Activated T-cell treated with anti-CD3 and anti-CD28 coated beads for 1 hour (primary cell): ENCODE measurements around the gene MRPS12.
"Not testable (repeated sequence)": the region's sequence is repeated elsewhere in the genome, so short reads cannot be mapped to it uniquely, and the experiment has no call there.

Experiments
- DNase-seq: peaks from one replicate; pipeline ENCODE4 v3.0.0-alpha.2; 2020; ENCODE audit warnings: low read depth

The MRPS12 gene

DNA sequence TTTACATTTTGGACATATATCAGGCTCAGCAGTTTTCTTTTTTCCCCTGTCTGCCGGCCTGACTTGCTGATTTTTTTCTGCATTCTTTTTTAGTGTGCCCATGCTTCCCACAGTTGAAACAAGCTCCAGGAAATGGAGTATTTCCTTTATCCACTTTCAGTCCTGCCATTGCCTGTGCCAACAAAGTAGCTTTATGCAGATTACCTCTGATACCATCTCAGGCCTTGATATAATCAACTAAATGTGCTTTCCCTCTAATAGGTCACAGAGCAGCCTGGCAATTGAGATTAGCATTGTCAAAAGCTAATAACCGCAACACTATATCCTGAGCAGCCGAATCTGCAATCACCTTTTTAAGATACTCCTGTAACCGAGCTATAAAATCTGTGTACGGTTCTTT, 9.2 kb downstream of the MRPS12 start:
- no peak for DNase-seq

DNA sequence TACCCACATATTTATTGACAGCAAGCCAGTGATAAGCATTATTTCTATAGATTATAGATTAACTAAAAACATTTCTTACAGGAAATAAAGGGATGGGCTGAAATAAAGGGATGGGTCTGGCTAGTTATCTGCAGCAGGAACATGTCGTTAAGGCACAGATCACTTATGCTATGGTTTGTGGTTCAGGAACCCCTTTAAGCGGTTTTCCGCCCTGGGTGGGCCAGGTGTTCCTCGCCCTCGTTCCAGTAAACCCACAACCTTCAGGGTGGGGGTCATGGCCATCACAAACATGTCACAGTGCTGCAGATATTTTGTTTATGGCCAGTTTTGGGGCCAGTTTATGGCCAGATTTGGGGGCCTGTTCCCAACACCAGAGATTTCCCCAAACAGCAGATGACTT, 10.7 kb downstream of the MRPS12 start:
- DNase-seq, result not testable (repeated sequence)

DNA sequence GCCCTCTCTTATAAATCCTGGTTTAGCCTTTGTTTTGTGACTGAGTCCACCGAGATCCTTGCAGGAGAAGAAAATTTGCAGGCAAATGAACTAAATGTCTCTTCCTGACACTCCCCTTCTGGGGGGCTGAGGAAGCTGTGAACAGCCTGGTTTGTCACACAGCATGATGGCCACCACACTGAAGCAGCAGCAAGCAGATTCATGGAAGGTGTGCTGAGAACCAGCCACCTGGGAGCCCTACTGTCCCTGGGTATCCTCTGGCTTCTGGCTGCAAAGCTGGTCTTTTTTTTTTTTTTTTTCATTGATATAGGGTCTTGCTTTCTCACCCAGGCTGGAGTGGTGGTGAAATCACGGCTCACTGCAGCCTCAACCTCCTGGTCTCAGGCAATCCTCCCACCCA, 11.2 kb downstream of the MRPS12 start:
- no peak for DNase-seq

DNA sequence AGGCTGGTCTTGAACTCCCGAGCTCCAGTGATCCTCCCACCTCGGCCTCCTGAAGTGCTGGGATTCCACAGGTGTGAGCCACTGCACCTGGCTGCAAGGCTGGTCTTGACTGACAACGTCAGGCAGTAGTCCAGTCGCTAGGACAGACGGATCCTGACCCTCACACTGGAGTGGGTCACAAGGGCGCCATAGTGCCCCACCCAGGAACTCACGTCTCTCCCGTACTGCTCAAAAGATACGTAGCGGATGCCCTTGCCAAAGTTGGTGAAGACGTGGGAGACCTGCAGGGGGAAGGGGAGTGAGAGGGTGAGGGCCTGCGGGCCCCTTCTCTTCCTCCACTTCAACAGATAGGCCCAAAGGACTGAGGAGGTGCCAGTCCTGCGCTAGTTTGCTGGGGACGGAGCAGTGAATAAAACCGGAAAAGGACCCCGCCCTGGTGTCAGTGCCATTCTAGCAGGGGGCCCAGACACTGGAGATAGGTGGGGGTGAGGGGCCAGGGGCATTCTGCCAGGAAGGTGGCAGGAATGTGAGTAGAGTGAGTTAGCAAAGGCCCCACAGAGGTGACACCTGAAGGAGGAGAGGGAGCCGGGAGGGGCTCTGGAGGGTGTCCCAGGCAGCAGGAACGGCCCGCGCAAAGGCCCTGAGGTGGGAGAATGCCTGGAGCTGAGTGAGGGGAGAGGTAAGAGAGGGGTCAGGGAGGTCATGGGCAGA, 11.9 kb downstream of the MRPS12 start:
- DNase-seq, result no peak

DNA sequence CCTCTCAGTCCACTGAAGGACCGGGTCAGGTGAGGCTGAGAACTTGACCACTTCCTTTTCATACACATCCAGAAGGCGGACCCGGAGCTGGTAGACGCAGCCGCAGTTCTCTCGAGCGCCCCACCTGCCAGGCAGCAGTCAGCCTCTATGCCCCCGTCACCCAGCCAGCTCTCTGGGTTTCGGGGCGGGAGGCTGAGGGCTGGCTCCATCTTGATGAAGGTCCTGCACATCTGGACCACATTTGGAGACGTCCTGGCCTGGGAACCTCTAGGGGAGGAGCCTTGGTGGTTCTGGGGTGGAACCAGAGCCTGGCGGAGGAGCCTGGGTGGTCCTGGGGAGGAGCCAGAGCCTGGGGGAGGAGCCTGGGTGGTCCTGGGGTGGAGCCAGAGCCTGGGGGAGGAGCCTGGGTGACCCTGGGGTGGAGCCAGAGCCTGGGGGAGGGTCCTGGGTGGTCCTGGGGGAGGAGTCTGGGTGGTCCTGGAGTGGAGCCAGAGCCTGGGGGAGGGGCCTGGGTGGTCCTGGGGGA, 14.3 kb downstream of the MRPS12 start:
- no peak for DNase-seq

DNA sequence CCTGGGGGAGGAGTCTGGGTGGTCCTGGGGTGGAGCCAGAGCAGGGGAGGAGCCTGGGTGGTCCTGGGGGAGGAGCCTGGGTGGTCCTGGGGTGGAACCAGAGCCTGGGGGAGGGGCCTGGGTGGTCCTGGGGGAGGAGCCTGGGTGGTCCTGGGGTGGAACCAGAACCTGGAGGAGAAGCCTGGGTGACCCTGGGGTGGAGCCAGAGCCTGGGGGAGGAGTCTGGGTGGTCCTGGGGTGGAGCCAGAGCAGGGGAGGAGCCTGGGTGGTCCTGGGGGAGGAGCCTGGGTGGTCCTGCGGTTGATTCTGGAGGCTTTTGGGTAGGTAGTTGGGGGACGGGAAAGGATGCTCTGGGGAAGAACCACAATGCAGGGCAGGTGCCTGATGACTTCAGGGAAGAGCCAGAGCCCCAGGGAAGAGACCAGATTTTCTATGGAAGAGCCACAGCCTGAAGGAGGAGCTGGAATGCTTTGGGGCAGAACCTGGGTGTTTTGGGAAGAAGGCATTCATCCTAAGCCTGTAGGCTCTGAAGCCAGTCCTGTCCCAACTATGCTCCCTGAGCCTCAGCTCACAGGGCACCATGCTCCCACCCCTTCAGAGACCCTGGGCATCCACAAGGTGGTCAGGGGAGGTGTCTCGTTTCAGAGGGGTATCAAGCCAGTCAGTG, 15.0 kb downstream of the MRPS12 start:
- no peak for DNase-seq

DNA sequence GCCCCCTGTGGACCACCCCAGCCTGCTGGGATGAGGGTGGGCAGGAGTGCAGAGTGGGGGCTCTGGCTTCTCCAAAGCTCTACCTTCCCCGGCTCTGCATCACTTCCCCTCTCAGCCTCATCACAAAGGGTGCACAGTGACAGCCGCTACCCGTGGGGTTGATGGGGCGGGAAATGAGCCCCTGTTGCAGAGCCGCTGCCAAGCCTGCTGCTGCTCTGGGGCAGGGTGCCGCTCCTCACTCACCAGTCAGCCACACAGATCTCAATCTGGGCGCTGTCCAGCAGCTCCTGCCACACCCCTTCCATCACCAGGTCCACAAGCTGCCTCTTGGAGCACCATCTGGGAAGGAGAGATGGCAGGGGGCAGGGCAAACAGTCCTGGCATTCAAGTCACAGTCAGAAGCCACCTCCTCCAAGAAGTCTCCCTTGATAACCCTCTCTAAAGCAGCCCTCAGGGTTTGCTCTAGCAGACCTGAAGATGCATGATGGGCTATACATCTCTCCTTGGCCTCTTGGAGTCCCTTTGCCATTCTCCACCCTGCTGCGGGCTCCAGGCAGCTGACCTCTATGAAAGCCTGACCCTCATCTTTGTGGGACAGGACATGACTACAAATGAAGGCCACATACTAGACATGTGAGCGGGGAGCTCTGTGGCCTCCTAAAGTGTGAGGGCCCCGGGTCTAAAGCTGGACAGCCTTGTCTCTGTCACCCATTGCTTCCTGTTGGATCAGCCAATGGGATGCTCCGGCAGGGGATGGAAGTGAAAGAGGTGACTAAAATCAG, 15.7 kb downstream of the MRPS12 start:
- DNase-seq, result no peak

DNA sequence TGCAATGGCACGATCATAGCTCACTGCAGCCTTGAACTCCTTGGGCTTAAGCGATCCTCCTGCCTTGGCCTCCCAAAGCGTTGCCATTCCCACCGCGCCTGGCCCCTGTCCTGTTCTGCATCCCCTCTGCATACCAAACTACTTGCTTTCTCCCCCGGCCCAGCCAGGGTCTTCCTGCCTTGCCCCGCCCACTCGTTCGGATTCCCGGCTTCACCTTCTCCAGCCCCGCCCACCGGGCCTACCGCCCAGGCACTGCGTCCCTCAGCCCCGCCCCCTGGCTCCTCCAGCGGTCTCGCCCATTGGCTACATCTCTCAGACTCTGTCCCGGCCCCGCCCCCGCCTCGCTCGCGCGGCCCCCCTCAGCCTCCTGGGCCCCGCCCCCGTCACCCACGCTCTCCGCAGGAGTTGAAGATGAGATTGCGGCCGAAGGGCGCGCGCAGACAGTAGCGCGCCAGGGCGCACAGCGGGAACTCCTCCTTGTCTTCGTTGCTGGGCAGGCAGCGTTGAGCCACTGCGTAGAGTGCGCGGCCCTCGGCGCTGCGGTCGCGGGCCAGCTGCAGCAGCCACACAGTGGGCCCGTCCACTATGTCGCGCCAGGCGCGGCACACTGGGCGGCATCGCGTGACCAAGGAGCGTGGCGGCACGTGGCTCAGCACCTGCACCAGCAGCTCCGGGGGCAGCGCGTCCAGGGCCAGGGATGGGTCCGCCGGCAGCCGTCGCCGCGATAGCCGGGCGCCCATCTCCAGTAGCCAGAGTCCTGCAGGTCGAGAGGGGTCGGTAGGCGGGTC, 19.0 kb downstream of the MRPS12 start:
- DNase-seq, result peak; percentile 71

DNA sequence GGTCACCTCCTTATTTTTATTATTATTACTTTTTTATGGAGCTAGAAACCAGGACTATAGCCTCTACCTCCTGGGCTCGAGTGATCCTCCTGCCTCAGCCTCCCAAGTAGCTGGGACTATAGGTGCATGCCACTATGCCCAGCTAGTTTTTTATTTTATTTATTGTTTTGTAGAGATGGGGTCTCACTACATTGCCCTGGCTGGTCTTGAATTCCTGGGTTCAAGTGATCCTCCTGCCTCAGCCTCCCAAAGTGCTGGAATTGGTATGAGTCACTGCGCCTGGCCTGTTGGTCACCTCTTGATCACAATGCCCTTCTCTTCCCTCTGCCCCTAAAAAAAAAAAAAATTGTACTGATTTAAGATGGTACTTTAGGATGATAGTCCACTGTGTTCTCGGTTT, 20.4 kb downstream of the MRPS12 start:
- no peak for DNase-seq

DNA sequence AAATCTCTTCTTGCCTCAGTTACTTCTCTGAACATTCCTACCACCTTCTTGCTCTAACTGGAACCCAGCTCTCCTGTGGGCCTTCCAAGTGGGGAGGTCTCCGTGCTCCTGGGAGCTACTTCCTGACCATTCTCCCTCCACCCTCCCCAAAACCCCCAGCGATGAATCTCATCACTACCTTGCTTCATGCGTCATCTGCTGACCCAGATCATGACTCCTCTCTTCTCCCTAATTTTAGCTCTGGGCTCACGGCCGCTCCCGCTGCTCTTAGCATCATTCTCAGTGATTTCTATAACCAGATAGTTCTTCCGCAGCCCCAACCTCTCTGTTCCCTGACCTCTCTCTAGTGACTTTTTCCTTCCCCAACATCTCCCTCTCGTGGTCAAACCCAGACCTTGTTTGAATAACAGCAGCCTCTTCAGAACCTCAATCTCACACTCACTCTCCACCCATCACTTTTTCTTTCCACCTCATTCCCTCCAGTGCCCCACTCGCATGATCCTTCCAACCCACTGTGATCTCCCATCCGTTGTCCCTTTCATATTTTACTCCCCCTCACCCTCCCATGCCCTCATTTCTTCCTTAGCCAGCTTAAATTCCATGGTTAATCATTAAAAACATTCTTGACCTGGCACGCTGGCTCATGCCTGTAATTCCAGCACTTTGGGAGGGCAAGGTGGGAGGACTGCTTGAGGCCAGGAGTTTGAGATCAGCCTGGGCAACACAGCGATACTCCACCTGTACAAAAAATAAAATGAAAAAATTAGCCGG, 21.8 kb downstream of the MRPS12 start:
- no peak for DNase-seq

DNA sequence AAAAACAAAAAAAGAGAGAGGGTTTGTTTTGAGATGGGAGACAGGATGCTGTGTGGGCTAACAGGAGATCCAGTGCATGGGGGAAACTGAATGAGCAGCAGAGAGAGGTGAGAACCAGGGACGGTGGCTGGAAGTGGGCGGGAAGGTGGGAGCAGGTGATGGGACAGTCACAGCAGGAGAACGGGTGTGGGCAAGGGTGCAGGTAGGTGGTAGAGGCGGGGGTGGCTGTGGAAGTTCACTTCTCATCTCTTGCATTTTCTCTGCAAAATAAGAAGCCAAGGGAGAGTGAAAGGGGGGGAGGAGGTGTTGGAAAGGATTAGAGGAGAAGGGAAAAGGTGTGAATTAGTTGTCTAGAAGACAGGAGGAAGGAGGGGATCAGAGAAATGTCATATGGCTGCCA, 22.9 kb downstream of the MRPS12 start:
- no peak for DNase-seq

DNA sequence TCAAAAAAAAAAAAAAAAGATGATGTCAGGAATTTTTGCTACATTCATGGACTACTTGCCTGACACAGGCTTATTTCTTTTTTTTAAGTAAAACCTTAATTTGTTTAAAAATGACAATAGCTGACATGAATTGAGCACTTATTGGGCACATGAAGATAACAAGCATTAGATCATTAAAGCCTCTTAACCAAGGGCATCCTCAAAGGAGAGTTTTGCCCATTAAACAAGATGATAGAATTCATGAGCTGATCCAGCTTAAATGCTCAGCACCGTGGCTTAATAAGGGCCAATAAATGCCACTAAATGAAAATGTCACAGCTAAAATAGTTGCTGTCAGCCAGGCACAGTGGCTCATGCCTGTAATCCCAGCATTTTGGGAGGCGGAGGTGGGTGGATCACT, 25.5 kb downstream of the MRPS12 start:
- DNase-seq, result no peak

DNA sequence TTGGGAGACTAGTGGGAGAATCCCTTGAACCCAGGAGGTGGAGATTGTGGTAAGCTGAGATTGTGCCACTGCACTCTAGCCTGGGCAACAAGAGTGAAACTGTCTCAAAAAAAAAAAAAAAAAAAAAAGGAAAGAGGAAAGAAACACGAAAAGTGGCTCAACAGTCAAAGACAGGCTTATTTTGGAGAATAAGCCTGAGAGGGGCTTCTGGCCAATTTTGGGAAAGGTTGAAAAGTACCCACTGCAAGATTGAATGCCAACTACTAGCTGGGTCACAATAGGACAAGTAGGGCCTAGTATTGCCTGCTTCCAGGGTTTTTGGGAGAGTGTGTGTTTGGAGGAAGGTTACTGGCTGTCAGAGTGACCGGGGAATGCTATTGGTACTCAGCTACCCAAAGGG, 27.6 kb downstream of the MRPS12 start:
- no peak for DNase-seq

DNA sequence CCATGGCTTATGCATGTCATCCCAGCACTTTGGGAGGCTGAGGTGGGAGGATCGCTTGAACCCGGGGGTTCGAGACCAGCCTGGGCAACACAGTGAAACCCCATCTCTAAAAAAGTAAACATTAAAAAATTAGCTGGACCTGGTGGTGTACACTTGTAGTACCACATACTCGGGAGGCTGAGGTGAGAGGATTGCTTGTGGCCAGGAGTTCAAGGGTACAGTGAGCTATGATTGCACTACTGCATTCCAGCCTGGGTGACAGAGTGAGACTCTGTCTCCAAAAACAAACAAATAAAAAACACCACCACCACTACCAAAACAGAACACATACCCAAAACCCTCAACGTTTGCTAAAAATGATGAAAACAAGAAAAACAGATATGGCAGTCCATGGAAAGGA, 28.9 kb downstream of the MRPS12 start:
- DNase-seq, result no peak

DNA sequence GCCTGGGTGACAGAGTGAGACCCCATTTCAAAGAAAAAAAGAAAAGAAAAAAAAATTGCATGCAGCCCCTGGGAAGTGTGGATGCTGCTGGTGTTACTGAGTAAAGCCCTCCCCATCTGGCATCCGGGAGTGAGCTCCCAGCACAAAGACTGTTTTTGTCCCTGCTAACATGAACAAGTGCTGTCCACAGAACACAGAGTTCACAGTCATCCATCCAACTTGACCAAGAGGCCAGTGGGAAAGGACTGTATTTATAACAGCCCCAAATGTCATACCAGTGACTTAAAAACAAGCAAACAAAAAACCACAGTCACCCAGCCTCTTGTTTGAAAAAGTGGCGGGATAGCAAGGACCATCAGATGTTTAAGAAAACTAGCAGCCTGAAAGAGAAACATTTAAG, 34.0 kb downstream of the MRPS12 start:
- no peak for DNase-seq

DNA sequence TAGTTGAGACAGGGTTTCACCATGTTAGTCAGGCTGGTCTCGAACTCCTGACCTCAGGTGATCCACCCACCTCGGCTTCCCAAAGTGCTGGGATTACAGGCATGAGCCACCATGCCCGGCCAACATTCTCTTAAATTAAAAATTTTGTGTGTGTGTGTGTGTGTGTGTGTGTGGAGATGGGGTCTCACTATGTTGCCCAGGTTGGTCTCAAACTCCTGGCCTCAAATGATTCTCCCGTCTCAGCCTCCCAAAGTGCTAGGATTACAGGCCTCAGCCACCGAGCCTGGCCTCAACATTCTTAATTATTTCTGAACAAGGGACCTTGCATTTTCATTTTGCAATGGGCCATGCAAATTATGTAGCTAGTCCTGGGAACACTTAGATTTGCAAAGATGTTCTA, 35.4 kb downstream of the MRPS12 start:
- DNase-seq, result not testable (repeated sequence)

DNA sequence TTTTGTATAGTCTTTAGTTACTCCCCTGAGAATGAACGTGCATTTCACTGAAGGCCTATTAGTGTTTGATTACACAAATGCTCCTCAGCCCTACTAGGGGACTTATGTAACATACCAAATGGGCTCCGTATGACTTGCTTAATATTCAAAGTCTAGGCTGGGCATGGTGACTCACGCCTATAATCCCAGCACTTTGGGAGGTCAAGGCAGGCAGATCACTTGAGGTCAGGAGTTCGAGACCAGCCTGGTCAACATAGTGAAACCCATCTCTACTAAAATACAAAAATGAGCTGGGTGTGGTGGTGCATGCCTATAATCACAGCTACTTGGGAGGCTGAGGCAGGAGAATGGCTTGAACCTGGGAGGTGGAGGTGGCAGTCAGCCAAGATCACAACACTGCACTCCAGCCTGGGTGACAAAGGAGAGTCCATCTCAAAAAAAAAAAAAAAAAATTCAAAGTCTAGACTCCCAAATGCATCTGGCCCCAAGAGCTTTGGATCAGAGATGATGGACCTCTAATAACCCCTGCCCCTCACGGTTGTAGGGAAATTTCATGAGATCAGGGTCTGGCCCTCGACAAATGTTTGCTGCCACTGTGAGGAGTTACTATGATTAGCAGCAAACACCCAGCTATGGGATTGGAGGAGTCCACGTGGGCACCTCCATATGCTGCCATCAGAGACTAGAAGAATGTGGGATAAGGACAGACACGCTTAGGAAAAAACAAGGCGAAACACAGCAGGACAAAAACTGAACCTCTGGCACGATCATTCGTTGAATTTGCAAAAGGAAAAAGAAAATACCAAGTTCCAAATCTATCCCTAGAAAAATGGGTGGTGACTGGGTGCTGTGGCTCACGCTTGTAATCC, 40.2 kb downstream of the MRPS12 start:
- no peak for DNase-seq

DNA sequence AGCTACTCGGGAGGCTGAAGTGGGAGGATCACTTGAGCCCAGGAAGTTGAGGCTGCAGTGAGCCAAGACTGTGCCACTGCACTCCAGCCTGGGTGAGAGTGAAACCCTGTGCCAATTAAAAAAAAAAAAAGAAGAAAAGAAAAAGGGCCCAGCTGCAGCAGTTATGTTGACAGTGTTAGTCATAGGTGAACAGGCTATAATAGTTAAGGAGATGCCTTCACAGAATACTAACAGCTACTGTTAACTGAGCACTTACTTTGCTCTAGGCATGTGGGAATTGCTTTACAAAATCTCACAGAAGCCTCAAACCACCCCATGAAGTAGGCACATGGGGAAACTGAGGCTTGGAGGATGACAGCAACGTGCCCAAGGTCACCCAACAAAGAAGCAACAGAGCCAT, 40.9 kb downstream of the MRPS12 start:
- no peak for DNase-seq

DNA sequence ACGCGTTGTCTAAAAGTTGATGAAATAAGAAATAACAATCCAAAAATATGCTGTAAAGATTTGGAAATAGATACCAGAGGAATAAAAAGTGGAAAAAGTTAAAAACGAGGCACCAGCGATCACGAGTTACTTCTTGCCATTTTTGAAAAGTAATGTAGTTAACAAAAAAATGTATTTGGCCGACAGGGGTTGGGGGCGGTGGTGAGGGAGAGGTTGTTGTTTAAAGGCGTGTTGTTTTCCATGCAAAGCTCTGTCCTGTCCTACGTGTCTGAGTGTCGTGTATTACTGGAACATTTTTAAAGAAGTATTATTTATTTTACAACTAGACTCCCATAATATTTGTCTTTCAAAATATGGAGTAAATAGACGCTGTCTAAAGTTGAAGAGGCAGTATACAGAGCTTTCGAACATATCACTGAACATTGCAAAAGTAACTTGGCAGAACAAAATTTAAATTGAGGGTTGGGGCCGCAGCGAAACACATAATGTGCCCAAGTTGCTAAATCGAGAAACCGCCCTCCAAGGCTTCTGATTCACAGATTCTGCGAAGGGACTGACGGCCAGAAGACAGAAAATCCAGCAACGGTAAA, 44.0 kb downstream of the MRPS12 start:
- no peak for DNase-seq
